Caco-2 (cell line): ENCODE measurements around the gene ERFL. TPM values are rescaled to one million over a fixed set of nuclear protein-coding genes. Genes with fewer than 3 reads are reported as not detected.

Experiments
- BruUV-seq: library from RNA; stranded (reverse); fragments of 400-500 nt; replicated peaks from 2 replicates; lab custom pipeline; 2021; lab: Mats Ljungman, UMichigan
- CTCF ChIA-PET: fragments of 300-600 bp; sonication (Branson Sonifier 250); formaldehyde crosslinking; loops from one replicate; lab custom pipeline; 2022; ENCODE audit warnings: antibody characterized with exemption; lab: Charles Lee
- POLR2A ChIA-PET: fragments of 300-600 bp; sonication (Branson Sonifier 250); formaldehyde crosslinking; loops from one replicate; lab custom pipeline; 2022; ENCODE audit warnings: antibody characterized with exemption; lab: Charles Lee
- DNase-seq, 2 experiments: peaks; one replicate each; pipeline versions ENCODE4 v3.0.0 to v3.0.0-alpha.2; 2020 to 2022
- H3K27me3 ChIP-seq: replicated peaks from 2 replicates; pipeline ENCODE4 v1.6.0; 2011; ENCODE audit warnings: low read length; ENCODE audit not compliant: control insufficient read depth, insufficient read depth
- H3K36me3 ChIP-seq: 2 replicates; pipeline ENCODE4 v1.5.1; 2011; ENCODE audit warnings: low read length; ENCODE audit not compliant: control insufficient read depth, insufficient read depth
- H3K4me1 ChIP-seq: fragments of 250-450 bp; sonication (Bioruptor Pico); 2 replicates; pipeline ENCODE4 v1.5.1; 2020; ENCODE audit warnings: mild to moderate bottlenecking
- H3K4me3 ChIP-seq: 2 replicates; pipeline ENCODE4 v1.5.1; 2011; ENCODE audit warnings: low read depth, mild to moderate bottlenecking, control low read depth, low read length
- H3K9me3 ChIP-seq: fragments of 250-450 bp; sonication (Bioruptor Pico); 2 replicates; pipeline ENCODE4 v1.5.1; 2020; ENCODE audit warnings: mild to moderate bottlenecking, moderate library complexity
- H3K27ac Mint-ChIP-seq: one replicate; pipeline ENCODE4 v1.8.0; 2022; ENCODE audit warnings: mixed read lengths; ENCODE audit not compliant: unreplicated experiment
- H3K27me3 Mint-ChIP-seq: one replicate; pipeline ENCODE4 v1.8.0; 2022; ENCODE audit warnings: mixed read lengths; ENCODE audit not compliant: insufficient read depth, unreplicated experiment
- H3K36me3 Mint-ChIP-seq: one replicate; pipeline ENCODE4 v1.8.0; 2022; ENCODE audit warnings: mild to moderate bottlenecking, mixed read lengths; ENCODE audit not compliant: insufficient read depth, unreplicated experiment
- H3K4me1 Mint-ChIP-seq: one replicate; pipeline ENCODE4 v1.8.0; 2022; ENCODE audit warnings: low read depth, mixed read lengths; ENCODE audit not compliant: unreplicated experiment
- H3K4me3 Mint-ChIP-seq: one replicate; pipeline ENCODE4 v1.8.0; 2022; ENCODE audit warnings: mild to moderate bottlenecking, moderate library complexity, mixed read lengths; ENCODE audit not compliant: unreplicated experiment
- H3K9me3 Mint-ChIP-seq: one replicate; pipeline ENCODE4 v1.8.0; 2022; ENCODE audit warnings: mixed read lengths; ENCODE audit not compliant: unreplicated experiment
- CTCF ChIP-seq, 2 experiments: fragments of 200-600 bp in 1 of 2; IDR thresholded peaks; 1 replicate in 1 of 2; 2 replicates in 1 of 2; pipeline versions ENCODE4 v1.5.1 to v1.8.0; 2011 to 2022; ENCODE audit warnings: antibody characterized with exemption in 1 of 2, control low read depth in 1 of 2, inconsistent platforms in 1 of 2, low read depth in 1 of 2, low read length in 1 of 2, mild to moderate bottlenecking in 1 of 2, moderate library complexity in 1 of 2; ENCODE audit not compliant: insufficient read depth in 1 of 2, severe bottlenecking in 1 of 2, unreplicated experiment in 1 of 2
- intact Hi-C: fragments of 100-400 bp; cut with micrococcal nuclease; formaldehyde crosslinking; loops from one replicate; pipeline ENCODE4 v1.10.0; 2022; ENCODE audit not compliant: unreplicated experiment
- total RNA-seq: library from RNA; stranded (reverse); gene quantifications from 2 replicates; pipeline ENCODE4 v1.2.3, GENCODE V29; 2022

The ERFL gene
- total RNA-seq, 1 experiment from 2014 or later = 0.23 TPM

- BruUV-seq = no TSS peak
- Histone ChIP-seq H3K4me1 (peaks cover 24% of the 10 kb centered on the region), H3K27me3 (no peaks in the 10 kb centered on the region), H3K36me3 (no peaks in the 10 kb centered on the region), H3K9me3 (no peaks in the 10 kb centered on the region), H3K4me3 (peak overlapping the region; percentile 89)
- Mint-ChIP-seq H3K9me3 (no peaks in the 10 kb centered on the region), H3K4me3 (peak overlapping the region; percentile 91), H3K27me3 (peaks cover 3% of the 10 kb centered on the region), H3K27ac (peak overlapping the region; percentile 83), H3K36me3 (peaks cover 11% of the 10 kb centered on the region), H3K4me1 (peaks cover 28% of the 10 kb centered on the region)
- intact Hi-C loops = loop anchor here (5.0 kb wide), 1 partner anchor 194 kb away; the partner anchor contains the start of gene ZNF574
- ChIA-PET CTCF (no interaction called here), POLR2A (interaction anchor here (1.6 to 2.3 kb wide), 2 partner anchors 10 to 24 kb away, joined by 12 to 13 read pairs; partner anchors contain the start of gene RPS19)
- no peak for TF ChIP-seq CTCF (IDR thresholded peaks at IDR 0.05; ENCODE audit: insufficient read depth in 1 of 2, low read depth in 1 of 2, low read length in 1 of 2, severe bottlenecking in 1 of 2, unreplicated experiment in 1 of 2)
- DNase-seq = no peak
Observed at GRCh38 chr19:41883463-41883820, 44.8 kb downstream of the ERFL start.

GRCh38 chr19:41882568-41883462 is 45.4 kb downstream of the ERFL start, which contains the start of gene ARHGEF1:
ARHGEF1 (plus strand) TSS chr19:41883184; CDS start chr19:41888083, 4,899 bp downstream.
- H3K36me3 Mint-ChIP-seq = peaks cover 11% of the 10 kb centered on the region
- H3K27me3 Mint-ChIP-seq = peaks cover 3% of the 10 kb centered on the region
- no peaks in the 10 kb centered on the region for H3K27me3 ChIP-seq
- POLR2A ChIA-PET = interaction anchor here (1.6 kb wide), 1 partner anchor 10 kb away, joined by 13 read pairs; no protein-coding TSS in a partner anchor
- H3K4me1 Mint-ChIP-seq = peaks cover 21% of the 10 kb centered on the region
- intact Hi-C loops = loop anchor here (5.0 kb wide), 1 partner anchor 194 kb away; the partner anchor contains the start of gene ZNF574
- CTCF ChIA-PET = no interaction called here
- H3K4me3 Mint-ChIP-seq = peak within 1 kb of the TSS; percentile 91
- DNase-seq = peak in 1 of 2 experiments; percentile 42
- H3K4me1 ChIP-seq = peaks cover 17% of the 10 kb centered on the region
- no peaks in the 10 kb centered on the region for H3K9me3 ChIP-seq
- no peaks in the 10 kb centered on the region for H3K36me3 ChIP-seq
- peak within 1 kb of the TSS; percentile 83 for H3K27ac Mint-ChIP-seq
- no TSS peak for BruUV-seq
- H3K4me3 ChIP-seq = peak within 1 kb of the TSS; percentile 89
- H3K9me3 Mint-ChIP-seq = no peaks in the 10 kb centered on the region
- no peak for TF ChIP-seq CTCF (IDR thresholded peaks at IDR 0.05; ENCODE audit: insufficient read depth in 1 of 2, low read depth in 1 of 2, low read length in 1 of 2, severe bottlenecking in 1 of 2, unreplicated experiment in 1 of 2)

GRCh38 chr19:41880329-41880708 is 47.9 kb downstream of the ERFL start:
- TF ChIP-seq CTCF (IDR thresholded peaks at IDR 0.05; ENCODE audit: insufficient read depth in 1 of 2, low read depth in 1 of 2, low read length in 1 of 2, severe bottlenecking in 1 of 2, unreplicated experiment in 1 of 2) = no peak
- intact Hi-C loops = loop anchor here (5.0 kb wide), 1 partner anchor 197 kb away; the partner anchor contains the start of gene ZNF574
- POLR2A ChIA-PET = no interaction called here
- no peaks in the 10 kb centered on the region for H3K9me3 ChIP-seq
- CTCF ChIA-PET = interaction anchor here (0.8 kb wide), 1 partner anchor 244 kb away, joined by 3 read pairs; no protein-coding TSS in a partner anchor
- H3K27ac Mint-ChIP-seq = no peak overlapping the region
- H3K27me3 ChIP-seq = no peaks in the 10 kb centered on the region
- peaks cover 8% of the 10 kb centered on the region for H3K4me1 Mint-ChIP-seq
- no TSS peak for BruUV-seq
- no peak overlapping the region for H3K4me3 ChIP-seq
- DNase-seq = no peak
- peaks cover 3% of the 10 kb centered on the region for H3K27me3 Mint-ChIP-seq
- no peaks in the 10 kb centered on the region for H3K36me3 ChIP-seq
- H3K36me3 Mint-ChIP-seq = peaks cover 7% of the 10 kb centered on the region
- H3K4me3 Mint-ChIP-seq = no peak overlapping the region
- H3K9me3 Mint-ChIP-seq = no peaks in the 10 kb centered on the region
- 0 out of 2 replicates have a peak, but pooled peaks cover 5% of the 10 kb centered on the region for H3K4me1 ChIP-seq
